ENCODE data around the gene ZBED3. TPM values are rescaled to one million over a fixed set of nuclear protein-coding genes. Genes with fewer than 3 reads are reported as not detected.
"Not testable (repeated sequence)": the region's sequence is repeated elsewhere in the genome, so short reads cannot be mapped to it uniquely, and the experiment has no call there.

ZBED3 gene
- total and polyA plus RNA-seq, 2 donors (not counting 1 experiment from before 2014, with no cell fraction given) = 0.30 to 1.2 TPM

- H3K27me3 ChIP-seq (replicated peaks in 1 of 4; ENCODE audit: control extremely low read depth in 1 of 4, control insufficient read depth in 3 of 4, insufficient read depth in 4 of 4, low read length in 3 of 4) = no peaks in the 10 kb centered on the region
- peaks cover 0 to 2% (median 0%) of the 10 kb centered on the region in 3 donors for H3K9me3 ChIP-seq (ENCODE audit: control extremely low read depth in 1 of 3, control insufficient read depth in 2 of 3, insufficient read depth in 1 of 3, low read length in 2 of 3)
- H3K79me2 ChIP-seq (ENCODE audit: control insufficient read depth, insufficient read depth, low read length) = no peaks in the 10 kb centered on the region
- ChIA-PET CTCF (no interaction called here), POLR2A (no interaction called here)
- ATAC-seq (ENCODE audit: low read depth) (no peak), DNase-seq (no peak)
- H3K4me2 ChIP-seq (replicated peaks; ENCODE audit: low read depth, low read length, poor library complexity, severe bottlenecking) = no peak overlapping the region
- TF ChIP-seq CTCF (IDR thresholded peaks at IDR 0.05) (no peak), EZH2 (IDR thresholded peaks at IDR 0.05; ENCODE audit: borderline replicate concordance, insufficient read depth, low read depth, low read length, poor library complexity, severe bottlenecking) (no peak)
- H3K27ac Mint-ChIP-seq = no peak overlapping the region
- peaks cover 4 to 7% of the 10 kb centered on the region in 2 donors for H3K4me1 ChIP-seq (ENCODE audit: control insufficient read depth in 2 of 2, insufficient read depth in 2 of 2, low read length in 2 of 2)
- no peak overlapping the region for H2AFZ ChIP-seq (ENCODE audit: insufficient read depth, low read depth, low read length, poor library complexity, severe bottlenecking)
- peaks cover 13% of the 10 kb centered on the region for H3K4me1 Mint-ChIP-seq
- peaks cover 5% of the 10 kb centered on the region for H3K27me3 Mint-ChIP-seq
- no peak overlapping the region for H3K4me3 Mint-ChIP-seq
- H3K9ac ChIP-seq (ENCODE audit: low read length) = no peak overlapping the region
- H3K9me3 Mint-ChIP-seq (ENCODE audit: insufficient read depth) = peaks cover 5% of the 10 kb centered on the region
- intact Hi-C loops (cut with micrococcal nuclease) = loop anchor here (10.0 kb wide), 1 partner anchor 543 kb away; no protein-coding TSS in a partner anchor
- no peak overlapping the region for H3K4me3 ChIP-seq (ENCODE audit: control extremely low read depth in 1 of 5, extremely low read depth in 1 of 5, insufficient read depth in 1 of 5, low read depth in 2 of 5, low read length in 4 of 5)
- no CpG with 5 or more reads among the region's 1 CpG for WGBS (ENCODE audit: insufficient coverage)
- H4K20me1 ChIP-seq (ENCODE audit: control insufficient read depth, insufficient read depth, low read length, poor library complexity, severe bottlenecking) = no peaks in the 10 kb centered on the region
- no peak overlapping the region for H3K27ac ChIP-seq (ENCODE audit: low read length in 2 of 2)
- no peaks in the 10 kb centered on the region for H3K36me3 ChIP-seq (replicated peaks in 1 of 2; ENCODE audit: control extremely low read depth in 1 of 2, control insufficient read depth in 1 of 2, extremely low read depth in 1 of 2, insufficient read depth in 2 of 2, low read length in 1 of 2)
Observed at GRCh38 chr5:77082280-77082679, 4.8 kb downstream of the ZBED3 start.

- Histone ChIP-seq H3K4me3 (ENCODE audit: control extremely low read depth in 1 of 5, extremely low read depth in 1 of 5, insufficient read depth in 1 of 5, low read depth in 2 of 5, low read length in 4 of 5) (no peak overlapping the region), H3K4me2 (replicated peaks; ENCODE audit: low read depth, low read length, poor library complexity, severe bottlenecking) (no peak overlapping the region), H3K79me2 (ENCODE audit: control insufficient read depth, insufficient read depth, low read length) (no peaks in the 10 kb centered on the region), H3K27me3 (replicated peaks in 1 of 4; ENCODE audit: control extremely low read depth in 1 of 4, control insufficient read depth in 3 of 4, insufficient read depth in 4 of 4, low read length in 3 of 4) (no peaks in the 10 kb centered on the region), H4K20me1 (ENCODE audit: control insufficient read depth, insufficient read depth, low read length, poor library complexity, severe bottlenecking) (peaks cover 6% of the 10 kb centered on the region), H3K9me3 (ENCODE audit: control extremely low read depth in 1 of 3, control insufficient read depth in 2 of 3, insufficient read depth in 1 of 3, low read length in 2 of 3) (peaks cover 0 to 2% (median 0%) of the 10 kb centered on the region in 3 donors), H3K4me1 (ENCODE audit: control insufficient read depth in 2 of 2, insufficient read depth in 2 of 2, low read length in 2 of 2) (peaks cover 5 to 6% of the 10 kb centered on the region in 2 donors), H3K9ac (ENCODE audit: low read length) (no peak overlapping the region), H3K36me3 (replicated peaks in 1 of 2; ENCODE audit: control extremely low read depth in 1 of 2, control insufficient read depth in 1 of 2, extremely low read depth in 1 of 2, insufficient read depth in 2 of 2, low read length in 1 of 2) (no peaks in the 10 kb centered on the region), H3K27ac (ENCODE audit: low read length in 2 of 2) (no peak overlapping the region), H2AFZ (ENCODE audit: insufficient read depth, low read depth, low read length, poor library complexity, severe bottlenecking) (no peak overlapping the region)
- Mint-ChIP-seq H3K4me3 (no peak overlapping the region), H3K9me3 (ENCODE audit: insufficient read depth) (peaks cover 5% of the 10 kb centered on the region), H3K4me1 (peaks cover 13% of the 10 kb centered on the region), H3K27ac (no peak overlapping the region), H3K27me3 (peaks cover 10% of the 10 kb centered on the region)
- ATAC-seq (ENCODE audit: low read depth) = no peak
- ChIA-PET POLR2A (no interaction called here), CTCF (no interaction called here)
- WGBS (ENCODE audit: insufficient coverage) = no CpG with 5 or more reads among the region's 5 CpGs
- TF ChIP-seq CTCF (IDR thresholded peaks at IDR 0.05) (no peak), EZH2 (IDR thresholded peaks at IDR 0.05; ENCODE audit: borderline replicate concordance, insufficient read depth, low read depth, low read length, poor library complexity, severe bottlenecking) (no peak)
- no peak for DNase-seq
- intact Hi-C loops (cut with micrococcal nuclease) = loop anchor here (10.0 kb wide), 1 partner anchor 544 kb away; no protein-coding TSS in a partner anchor
Observed at GRCh38 chr5:77080905-77081304, 6.2 kb downstream of the ZBED3 start.

GRCh38 chr5:77080479-77080878 lies 6.6 kb downstream of the ZBED3 start:
- WGBS (ENCODE audit: insufficient coverage) = 100% methylated on average over 5 of the region's 11 CpGs
- H3K36me3 ChIP-seq (replicated peaks in 1 of 2; ENCODE audit: control extremely low read depth in 1 of 2, control insufficient read depth in 1 of 2, extremely low read depth in 1 of 2, insufficient read depth in 2 of 2, low read length in 1 of 2); H3K4me1 ChIP-seq (ENCODE audit: control insufficient read depth in 2 of 2, insufficient read depth in 2 of 2, low read length in 2 of 2); H3K27me3 ChIP-seq (replicated peaks in 1 of 4; ENCODE audit: control extremely low read depth in 1 of 4, control insufficient read depth in 3 of 4, insufficient read depth in 4 of 4, low read length in 3 of 4); H3K4me2 ChIP-seq (replicated peaks; ENCODE audit: low read depth, low read length, poor library complexity, severe bottlenecking); H3K9me3 ChIP-seq (ENCODE audit: control extremely low read depth in 1 of 3, control insufficient read depth in 2 of 3, insufficient read depth in 1 of 3, low read length in 2 of 3); POLR2A ChIA-PET; H3K27ac Mint-ChIP-seq; H3K79me2 ChIP-seq (ENCODE audit: control insufficient read depth, insufficient read depth, low read length); ATAC-seq (ENCODE audit: low read depth); H2AFZ ChIP-seq (ENCODE audit: insufficient read depth, low read depth, low read length, poor library complexity, severe bottlenecking); H4K20me1 ChIP-seq (ENCODE audit: control insufficient read depth, insufficient read depth, low read length, poor library complexity, severe bottlenecking); CTCF ChIA-PET; DNase-seq; H3K4me3 ChIP-seq (ENCODE audit: control extremely low read depth in 1 of 5, extremely low read depth in 1 of 5, insufficient read depth in 1 of 5, low read depth in 2 of 5, low read length in 4 of 5); H3K9ac ChIP-seq (ENCODE audit: low read length); H3K9me3 Mint-ChIP-seq (ENCODE audit: insufficient read depth); H3K4me3 Mint-ChIP-seq; H3K27ac ChIP-seq (ENCODE audit: low read length in 2 of 2): not testable (repeated sequence)
- H3K27me3 Mint-ChIP-seq = peaks cover 10% of the 10 kb centered on the region
- intact Hi-C loops (cut with micrococcal nuclease) = loop anchor here (10.0 kb wide), 1 partner anchor 544 kb away; no protein-coding TSS in a partner anchor
- H3K4me1 Mint-ChIP-seq = peaks cover 14% of the 10 kb centered on the region

Measured in B cell (primary cell).